ENCODE measurements around the gene RCN1. TPM values are rescaled to one million over a fixed set of nuclear protein-coding genes. Genes with fewer than 3 reads are reported as not detected.
"Not testable (repeated sequence)": the region's sequence is repeated elsewhere in the genome, so short reads cannot be mapped to it uniquely, and the experiment has no call there.

RCN1 gene
- total and polyA plus RNA-seq, 2 of the 8 experiments (the other 6 are each of a cell fraction or from before 2014, with no cell fraction given): 45.1 to 123 TPM

- TF ChIP-seq RNF2 (IDR thresholded peaks at IDR 0.05; ENCODE audit: borderline replicate concordance, low read depth, low read length, missing control alignments, poor library complexity, severe bottlenecking) (no peak), EZH2 (IDR thresholded peaks at IDR 0.05; ENCODE audit: low read depth, low read length, severe bottlenecking) (no peak)
Observed at GRCh38 chr11:32062540-32062939, 28.3 kb upstream of the RCN1 start (continued).

GRCh38 chr11:32063031-32063430, 27.8 kb upstream of the RCN1 start:
- H2BK15ac ChIP-seq (ENCODE audit: low read length); H3K23me2 ChIP-seq (ENCODE audit: low read depth, low read length); H2BK12ac ChIP-seq (ENCODE audit: low read depth, low read length); H3K4ac ChIP-seq (replicated peaks; ENCODE audit: insufficient read length, low read depth, low read length); H2AFZ ChIP-seq (ENCODE audit: low read length); H3K4me2 ChIP-seq (ENCODE audit: insufficient read depth in 1 of 2, low read depth in 2 of 2, low read length in 2 of 2); H3K27me3 ChIP-seq (replicated peaks in 1 of 4; ENCODE audit: control insufficient read depth in 3 of 4, extremely low read depth in 1 of 4, insufficient read depth in 3 of 4, low read length in 3 of 4); H2AK5ac ChIP-seq (ENCODE audit: low read depth, low read length); H2BK120ac ChIP-seq (replicated peaks; ENCODE audit: low read depth, low read length); POLR2A ChIA-PET (ENCODE audit: partially characterized antibody); H3K9me3 ChIP-seq (ENCODE audit: insufficient read depth in 2 of 2, low read depth in 1 of 2, low read length in 1 of 2); H4K91ac ChIP-seq (replicated peaks; ENCODE audit: insufficient read length, low read length); H3K4me1 ChIP-seq (replicated peaks in 1 of 4; ENCODE audit: control insufficient read depth in 3 of 4, insufficient read depth in 4 of 4, low read length in 3 of 4); H3K56ac ChIP-seq (replicated peaks; ENCODE audit: insufficient read length, low read depth, low read length); H3K79me2 ChIP-seq (ENCODE audit: control insufficient read depth in 1 of 2, insufficient read depth in 2 of 2, low read length in 2 of 2); H3K14ac ChIP-seq (ENCODE audit: insufficient read length); H3K27ac ChIP-seq (ENCODE audit: low read depth, low read length); H4K8ac ChIP-seq (ENCODE audit: extremely low read depth, insufficient read depth, low read length); H4K20me1 ChIP-seq (replicated peaks in 1 of 2; ENCODE audit: control insufficient read depth in 1 of 2, insufficient read depth in 2 of 2, low read length in 2 of 2); H4K5ac ChIP-seq (ENCODE audit: insufficient read length, low read depth, low read length); H3K4me3 ChIP-seq (ENCODE audit: extremely low read depth in 1 of 4, insufficient read depth in 2 of 4, low read depth in 3 of 4, low read length in 4 of 4); DNase-seq (ENCODE audit: low read depth in 1 of 2, low spot score in 2 of 2); H3K23ac ChIP-seq (ENCODE audit: insufficient read length); FAIRE-seq; H3K18ac ChIP-seq (ENCODE audit: extremely low read depth, low read length); H3K79me1 ChIP-seq (ENCODE audit: low read depth, low read length); H3K36me3 ChIP-seq (ENCODE audit: control insufficient read depth in 2 of 4, insufficient read depth in 4 of 4, low read length in 3 of 4); H2BK5ac ChIP-seq (ENCODE audit: low read depth, low read length); H3K9ac ChIP-seq (replicated peaks in 1 of 4; ENCODE audit: extremely low read depth in 1 of 4, low read depth in 3 of 4, low read length in 3 of 4); H2BK20ac ChIP-seq (ENCODE audit: low read length): not testable (repeated sequence)
- CTCF ChIA-PET (ENCODE audit: partially characterized antibody): interaction anchor here (0.5 to 14.6 kb wide), 4 partner anchors 9 to 112 kb away, joined by 3 to 187 read pairs (median 7); no protein-coding TSS in a partner anchor
- 85% methylated on average over 3 of the region's 3 CpGs; no CpG with 5 or more reads in 1 of the 2 experiments for WGBS, 2 experiments (ENCODE audit: extremely low coverage in 1 of 2, insufficient coverage in 1 of 2, insufficient read length in 1 of 2, insufficient replicate concordance in 2 of 2, low coverage in 1 of 2, low lambda C conversion rate in 2 of 2, missing lambda C conversion rate in 1 of 2)

All from H1 (cell line).